ENCODE data around the gene FMR1. TPM values are rescaled to one million over a fixed set of nuclear protein-coding genes. Genes with fewer than 3 reads are reported as not detected.

The FMR1 gene
- total and polyA plus RNA-seq, 2 experiments from 2014 or later: 35.1 to 53.6 TPM

DNA sequence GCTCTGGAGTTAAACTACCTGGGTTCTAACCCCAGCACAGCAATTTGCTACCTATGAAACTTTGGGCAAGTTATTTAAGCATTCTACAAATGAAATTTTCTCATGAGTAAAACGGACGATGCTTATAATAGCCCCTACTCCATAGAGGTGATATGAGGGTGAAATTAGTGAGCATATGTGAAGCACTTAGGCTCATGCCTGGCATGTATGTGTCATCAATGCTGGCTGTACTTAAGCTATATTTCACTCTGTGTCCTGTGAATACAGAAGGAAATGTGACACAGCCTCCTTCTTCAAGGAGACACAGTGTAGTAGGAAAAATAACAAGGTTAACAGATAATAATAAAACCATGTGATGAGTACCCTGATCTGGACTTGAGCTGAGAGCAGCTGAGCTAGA is 49.0 kb downstream of the FMR1 start:
- Histone ChIP-seq H3K4me2 (no peak overlapping the region), H3K36me3 (replicated peaks; ENCODE audit: insufficient read depth, low read depth) (no peaks in the 10 kb centered on the region), H3K9me3 (ENCODE audit: low read depth) (no peaks in the 10 kb centered on the region), H3K27ac (no peak overlapping the region), H3K4me3 (no peak overlapping the region), H2AFZ (no peak overlapping the region), H3K27me3 (no peaks in the 10 kb centered on the region), H3K79me2 (no peaks in the 10 kb centered on the region), H3K9me2 (replicated peaks; ENCODE audit: insufficient read depth) (no peaks in the 10 kb centered on the region), H3K4me1 (ENCODE audit: insufficient read depth) (no peaks in the 10 kb centered on the region), H4K20me1 (ENCODE audit: insufficient read depth, poor library complexity, severe bottlenecking) (no peaks in the 10 kb centered on the region)
- TF ChIP-seq, protein P1, sequence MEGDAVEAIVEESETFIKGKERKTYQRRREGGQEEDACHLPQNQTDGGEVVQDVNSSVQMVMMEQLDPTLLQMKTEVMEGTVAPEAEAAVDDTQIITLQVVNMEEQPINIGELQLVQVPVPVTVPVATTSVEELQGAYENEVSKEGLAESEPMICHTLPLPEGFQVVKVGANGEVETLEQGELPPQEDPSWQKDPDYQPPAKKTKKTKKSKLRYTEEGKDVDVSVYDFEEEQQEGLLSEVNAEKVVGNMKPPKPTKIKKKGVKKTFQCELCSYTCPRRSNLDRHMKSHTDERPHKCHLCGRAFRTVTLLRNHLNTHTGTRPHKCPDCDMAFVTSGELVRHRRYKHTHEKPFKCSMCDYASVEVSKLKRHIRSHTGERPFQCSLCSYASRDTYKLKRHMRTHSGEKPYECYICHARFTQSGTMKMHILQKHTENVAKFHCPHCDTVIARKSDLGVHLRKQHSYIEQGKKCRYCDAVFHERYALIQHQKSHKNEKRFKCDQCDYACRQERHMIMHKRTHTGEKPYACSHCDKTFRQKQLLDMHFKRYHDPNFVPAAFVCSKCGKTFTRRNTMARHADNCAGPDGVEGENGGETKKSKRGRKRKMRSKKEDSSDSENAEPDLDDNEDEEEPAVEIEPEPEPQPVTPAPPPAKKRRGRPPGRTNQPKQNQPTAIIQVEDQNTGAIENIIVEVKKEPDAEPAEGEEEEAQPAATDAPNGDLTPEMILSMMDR (IDR thresholded peaks at IDR 0.05; ENCODE audit: poor library complexity): no peak
- TF ChIP-seq EZH2phosphoT487 (IDR thresholded peaks at IDR 0.05; ENCODE audit: low read depth, severe bottlenecking, unreplicated experiment): no peak
- TF ChIP-seq EZH2 (IDR thresholded peaks at IDR 0.05; ENCODE audit: borderline replicate concordance): no peak
- WGBS (ENCODE audit: low lambda C conversion rate, missing lambda C conversion rate): 80% methylated on average over 2 of the region's 2 CpGs
- no peak for DNase-seq (ENCODE audit: low spot score)

- Histone ChIP-seq H3K27ac (no peak overlapping the region), H3K4me3 (no peak overlapping the region), H2AFZ (no peak overlapping the region), H4K20me1 (ENCODE audit: insufficient read depth, poor library complexity, severe bottlenecking) (no peaks in the 10 kb centered on the region), H3K4me2 (no peak overlapping the region), H3K4me1 (ENCODE audit: insufficient read depth) (no peaks in the 10 kb centered on the region), H3K79me2 (no peaks in the 10 kb centered on the region), H3K9me2 (replicated peaks; ENCODE audit: insufficient read depth) (no peaks in the 10 kb centered on the region), H3K9me3 (ENCODE audit: low read depth) (no peaks in the 10 kb centered on the region), H3K36me3 (replicated peaks; ENCODE audit: insufficient read depth, low read depth) (no peaks in the 10 kb centered on the region), H3K27me3 (no peaks in the 10 kb centered on the region)
- WGBS (ENCODE audit: low lambda C conversion rate, missing lambda C conversion rate): 50% methylated on average over 1 of the region's 1 CpG
- no peak for DNase-seq (ENCODE audit: low spot score)
- TF ChIP-seq, protein P1 (IDR thresholded peaks at IDR 0.05; ENCODE audit: poor library complexity): no peak
- TF ChIP-seq EZH2 (IDR thresholded peaks at IDR 0.05; ENCODE audit: borderline replicate concordance): no peak
- TF ChIP-seq EZH2phosphoT487 (IDR thresholded peaks at IDR 0.05; ENCODE audit: low read depth, severe bottlenecking, unreplicated experiment): no peak
These were observed 50.8 kb downstream of the FMR1 start for GRCh38 chrX:147962476-147962875.

DNA sequence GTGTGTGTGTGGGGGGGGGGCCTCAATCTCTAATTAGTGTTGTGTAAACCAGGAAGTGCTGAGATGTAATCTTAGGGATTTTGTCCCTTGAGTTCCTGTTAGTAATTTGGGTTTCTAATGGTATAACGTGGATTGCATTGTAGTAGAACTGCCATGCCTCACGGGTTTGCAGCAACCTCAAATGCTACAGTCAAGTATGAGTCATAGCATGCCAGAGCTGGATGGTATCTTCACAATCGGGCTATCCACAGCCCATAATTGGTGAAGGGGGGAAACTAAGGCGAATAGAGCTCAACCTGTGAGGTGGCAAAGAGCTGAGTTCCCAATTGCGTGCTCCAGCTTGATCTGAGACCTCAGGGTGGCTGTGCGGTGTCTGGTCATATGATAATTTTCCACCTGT is 67.2 kb downstream of the FMR1 start:
- no peaks in the 10 kb centered on the region for H3K79me2 ChIP-seq
- no peak overlapping the region for H2AFZ ChIP-seq
- no peak for TF ChIP-seq EZH2 (IDR thresholded peaks at IDR 0.05; ENCODE audit: borderline replicate concordance)
- TF ChIP-seq, protein P1 (IDR thresholded peaks at IDR 0.05; ENCODE audit: poor library complexity): no peak
- no peak for TF ChIP-seq EZH2phosphoT487 (IDR thresholded peaks at IDR 0.05; ENCODE audit: low read depth, severe bottlenecking, unreplicated experiment)
- WGBS (ENCODE audit: low lambda C conversion rate, missing lambda C conversion rate): 62% methylated on average over 6 of the region's 6 CpGs
- no peaks in the 10 kb centered on the region for H4K20me1 ChIP-seq (ENCODE audit: insufficient read depth, poor library complexity, severe bottlenecking)
- no peak overlapping the region for H3K27ac ChIP-seq
- H3K36me3 ChIP-seq (replicated peaks; ENCODE audit: insufficient read depth, low read depth): no peaks in the 10 kb centered on the region
- no peaks in the 10 kb centered on the region for H3K9me3 ChIP-seq (ENCODE audit: low read depth)
- DNase-seq (ENCODE audit: low spot score): no peak
- no peaks in the 10 kb centered on the region for H3K9me2 ChIP-seq (replicated peaks; ENCODE audit: insufficient read depth)
- no peak overlapping the region for H3K4me3 ChIP-seq
- H3K4me1 ChIP-seq (ENCODE audit: insufficient read depth): no peaks in the 10 kb centered on the region
- H3K27me3 ChIP-seq: no peaks in the 10 kb centered on the region
- H3K4me2 ChIP-seq: no peak overlapping the region
